ENCODE results near the gene FAM83D. TPM values are rescaled to one million over a fixed set of nuclear protein-coding genes. Genes with fewer than 3 reads are reported as not detected.

Gene FAM83D
- total and polyA plus RNA-seq, 2 of the 8 experiments (the other 6 are each of a cell fraction or from before 2014, with no cell fraction given): 60.9 to 62.6 TPM

DNA sequence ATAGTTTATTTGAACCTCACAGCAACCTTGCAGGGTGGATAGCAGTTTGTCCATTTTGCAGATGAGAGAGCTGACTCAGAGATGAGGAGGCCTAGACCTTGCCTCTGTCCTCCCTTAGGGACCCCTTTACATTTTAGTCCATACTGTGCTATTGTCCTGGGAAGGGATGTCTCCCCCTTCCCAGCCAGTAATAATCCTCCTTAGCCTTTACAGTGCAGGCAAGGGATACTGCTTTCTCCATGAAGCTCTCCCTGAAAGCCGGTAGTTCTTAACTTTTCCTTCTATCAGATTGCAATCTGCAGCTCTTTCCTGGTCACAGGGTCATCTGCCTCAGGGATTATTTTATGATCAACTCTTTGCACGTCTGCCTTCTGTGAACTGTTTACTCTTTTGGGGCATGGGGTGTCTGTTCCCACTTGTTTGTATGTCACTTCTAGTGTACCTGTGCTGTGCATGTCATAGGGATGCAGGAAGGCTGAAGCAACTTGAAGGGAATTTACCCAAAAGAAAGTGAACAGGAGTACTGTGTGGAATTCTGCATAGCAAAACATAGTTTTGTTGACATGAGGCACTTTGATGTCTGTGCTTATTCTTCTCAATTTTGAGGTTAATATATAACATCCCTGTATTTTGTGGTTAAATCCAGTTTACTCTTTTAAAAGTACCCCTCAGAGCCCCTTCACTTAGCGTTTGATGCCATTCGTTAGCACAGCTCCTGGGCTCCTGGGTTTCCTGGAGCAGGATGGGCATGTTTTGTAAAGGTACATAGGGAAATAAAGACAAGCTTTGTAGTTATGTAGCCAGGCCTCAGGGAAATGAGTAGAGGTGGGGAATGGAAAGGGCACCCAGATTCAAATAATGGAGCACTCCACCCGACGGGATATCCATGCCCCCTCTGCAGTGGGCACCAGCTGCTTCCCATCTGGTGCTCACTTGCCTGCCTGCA lies 74.0 kb downstream of the FAM83D start:
- Histone ChIP-seq H4K20me1 (replicated peaks in 1 of 2; ENCODE audit: control insufficient read depth in 1 of 2, insufficient read depth in 2 of 2, low read length in 2 of 2) (peaks cover 3 to 9% of the 10 kb centered on the region in 2 experiments), H3K4me2 (ENCODE audit: insufficient read depth in 1 of 2, low read depth in 2 of 2, low read length in 2 of 2) (no peak overlapping the region), H3K23ac (ENCODE audit: insufficient read length) (no peak overlapping the region), H3K9me3 (ENCODE audit: insufficient read depth in 2 of 2, low read depth in 1 of 2, low read length in 1 of 2) (no peaks in the 10 kb centered on the region), H3K27ac (ENCODE audit: low read depth, low read length) (no peak overlapping the region), H2BK15ac (ENCODE audit: low read length) (no peak overlapping the region), H3K79me2 (ENCODE audit: control insufficient read depth in 1 of 2, insufficient read depth in 2 of 2, low read length in 2 of 2) (no peaks in the 10 kb centered on the region), H3K4me1 (replicated peaks in 1 of 4; ENCODE audit: control insufficient read depth in 3 of 4, insufficient read depth in 4 of 4, low read length in 3 of 4) (no peaks in the 10 kb centered on the region), H3K79me1 (ENCODE audit: low read depth, low read length) (peaks cover 2% of the 10 kb centered on the region; the same call in 1 of the 2 replicates), H4K8ac (ENCODE audit: extremely low read depth, insufficient read depth, low read length) (no peak overlapping the region), H2BK12ac (ENCODE audit: low read depth, low read length) (no peak overlapping the region), H3K18ac (ENCODE audit: extremely low read depth, low read length) (no peak overlapping the region), H4K91ac (replicated peaks; ENCODE audit: insufficient read length, low read length) (no peak overlapping the region), H4K5ac (ENCODE audit: insufficient read length, low read depth, low read length) (no peak overlapping the region), H3K14ac (ENCODE audit: insufficient read length) (no peak overlapping the region), H3K4ac (replicated peaks; ENCODE audit: insufficient read length, low read depth, low read length) (no peak overlapping the region), H2AK5ac (ENCODE audit: low read depth, low read length) (no peak overlapping the region), H2BK20ac (ENCODE audit: low read length) (no peak overlapping the region), H3K27me3 (replicated peaks in 1 of 4; ENCODE audit: control insufficient read depth in 3 of 4, extremely low read depth in 1 of 4, insufficient read depth in 3 of 4, low read length in 3 of 4) (no peaks in the 10 kb centered on the region), H2AFZ (ENCODE audit: low read length) (no peak overlapping the region), H3K9ac (replicated peaks in 1 of 4; ENCODE audit: extremely low read depth in 1 of 4, low read depth in 3 of 4, low read length in 3 of 4) (no peak overlapping the region), H3K4me3 (ENCODE audit: extremely low read depth in 1 of 4, insufficient read depth in 2 of 4, low read depth in 3 of 4, low read length in 4 of 4) (no peak overlapping the region), H3K23me2 (ENCODE audit: low read depth, low read length) (0 out of 2 replicates have a peak, but pooled peaks cover 4% of the 10 kb centered on the region), H3K56ac (replicated peaks; ENCODE audit: insufficient read length, low read depth, low read length) (no peak overlapping the region), H2BK5ac (ENCODE audit: low read depth, low read length) (no peak overlapping the region), H2BK120ac (replicated peaks; ENCODE audit: low read depth, low read length) (no peak overlapping the region), H3K36me3 (ENCODE audit: control insufficient read depth in 2 of 4, insufficient read depth in 4 of 4, low read length in 3 of 4) (peaks cover 3 to 59% (median 38%) of the 10 kb centered on the region in 4 experiments)
- no peak for DNase-seq (ENCODE audit: low read depth in 1 of 2, low spot score in 2 of 2)
- no peak for FAIRE-seq
- ChIA-PET CTCF (ENCODE audit: partially characterized antibody) (interaction anchor here (0.8 to 1.9 kb wide), 3 partner anchors 9 to 49 kb away, joined by 3 to 6 read pairs (median 4); no protein-coding TSS in a partner anchor), POLR2A (ENCODE audit: partially characterized antibody) (interaction anchor here (1.5 kb wide), 1 partner anchor 10 kb away, joined by 3 read pairs; no protein-coding TSS in a partner anchor)
- 89% methylated on average over 6 of the region's 6 CpGs; no CpG with 5 or more reads in 1 of the 2 experiments for WGBS, 2 experiments (ENCODE audit: extremely low coverage in 1 of 2, insufficient coverage in 1 of 2, insufficient read length in 1 of 2, insufficient replicate concordance in 2 of 2, low coverage in 1 of 2, low lambda C conversion rate in 2 of 2, missing lambda C conversion rate in 1 of 2)
- TF ChIP-seq POLR2A (IDR thresholded peaks at IDR 0.05; ENCODE audit: control extremely low read depth in 1 of 2, low read depth in 2 of 2, low read length in 2 of 2): no peak

Small RNAs within 50 kb of the gene (small RNA-seq; reads per million reads assigned to genes)
- gene AL023803.1 (ENCODE audit: insufficient read depth): not detected

Other genes starting within 250 kb of the FAM83D start
- 0.15 and 0.33 TPM in 2 replicates for gene SLC32A1, start 201.9 kb upstream of the FAM83D start, total RNA-seq (2021; fragmentation: NEBNext Ultra II Directional; extraction: Animal tissue kit (Norgen Biotek cat#: 25700))
- gene SLC32A1, start 201.9 kb upstream of the FAM83D start, polyA plus RNA-seq (2011; rRNA removed): 0.09 and 0.19 TPM in 2 replicates
- gene ACTR5, start 178.0 kb upstream of the FAM83D start, total RNA-seq (2021; fragmentation: NEBNext Ultra II Directional; extraction: Animal tissue kit (Norgen Biotek cat#: 25700)): 14.1 and 14.4 TPM in 2 replicates
- gene ACTR5, start 178.0 kb upstream of the FAM83D start, polyA plus RNA-seq (2011; rRNA removed): 10.4 and 11.7 TPM in 2 replicates
- 8.9 and 9.7 TPM in 2 replicates for gene PPP1R16B, start 120.7 kb upstream of the FAM83D start, total RNA-seq (2021; fragmentation: NEBNext Ultra II Directional; extraction: Animal tissue kit (Norgen Biotek cat#: 25700))
- 2.6 and 3.8 TPM in 2 replicates for gene PPP1R16B, start 120.7 kb upstream of the FAM83D start, polyA plus RNA-seq (2011; rRNA removed)
- gene DHX35, start 35.9 kb downstream of the FAM83D start, total RNA-seq (2021; fragmentation: NEBNext Ultra II Directional; extraction: Animal tissue kit (Norgen Biotek cat#: 25700)): 20.1 and 21.9 TPM in 2 replicates
- gene DHX35, start 35.9 kb downstream of the FAM83D start, polyA plus RNA-seq (2011; rRNA removed): 21.6 and 27.7 TPM in 2 replicates